A549 (cell line): ENCODE data around the gene TM4SF20.

Source experiments
- CHD4 ChIP-seq: fragments of 200-600 bp; sonication (generic); IDR thresholded peaks from 2 replicates; pipeline ENCODE4 v1.6.1; 2016; ENCODE audit warnings: antibody characterized with exemption, mild to moderate bottlenecking, borderline replicate concordance
- CTCF ChIP-seq: fragments of >200 bp; sonication (Bioruptor Twin); formaldehyde crosslinking; IDR thresholded peaks from 3 replicates; pipeline ENCODE4 v1.5.1; 2016
- POLR2AphosphoS2 ChIP-seq: conservative IDR thresholded peaks from 2 replicates; pipeline ENCODE4 v1.6.1; 2012; ENCODE audit warnings: low read length, improper control_type of control experiment, inconsistent platforms
- TP53 ChIP-seq: fragments of 250-450 bp; sonication (Bioruptor Pico); IDR thresholded peaks from 2 replicates; pipeline ENCODE4 v1.5.0; 2021; ENCODE audit warnings: mild to moderate bottlenecking, moderate library complexity
- ZFP36 ChIP-seq: fragments of 450-650 bp; IDR thresholded peaks from 2 replicates; pipeline ENCODE4 v1.6.1; 2014; ENCODE audit warnings: borderline replicate concordance; ENCODE audit not compliant: partially characterized antibody

DNA sequence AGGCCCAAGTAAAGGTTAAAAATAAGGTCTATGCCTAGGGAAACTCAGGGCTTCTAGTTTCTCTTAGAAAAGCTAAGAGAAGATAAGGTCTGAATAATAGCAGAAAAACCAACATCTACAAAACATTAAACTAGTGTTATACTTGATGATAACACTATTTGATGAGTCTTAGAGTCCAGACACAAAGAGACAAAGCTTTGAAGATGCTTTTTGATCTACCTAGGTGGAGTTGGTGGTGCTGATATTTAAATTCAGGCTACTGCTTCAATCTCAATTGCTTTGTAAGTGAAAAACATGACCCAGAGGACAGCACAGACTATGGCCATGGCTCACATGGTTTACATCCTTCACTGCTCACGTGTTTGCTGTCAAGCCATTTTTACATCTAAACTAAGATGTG lies 65.8 kb downstream of the TM4SF20 start:
- TF ChIP-seq CTCF: no peak
- TF ChIP-seq ZFP36: no peak
- TF ChIP-seq CHD4: no peak
- TF ChIP-seq TP53: no peak
- TF ChIP-seq POLR2AphosphoS2: no peak
